Hepatocyte (in vitro differentiated cells): ENCODE data around the gene CAMSAP1.

Source experiments
- CTCF ChIP-seq: fragments of 200-600 bp; sonication (generic); IDR thresholded peaks from 2 replicates; pipeline ENCODE4 v1.5.1; 2016; ENCODE audit warnings: antibody characterized with exemption, mild to moderate bottlenecking; ENCODE audit not compliant: poor library complexity
- EZH2 ChIP-seq: fragments of 200-600 bp; sonication (generic); IDR thresholded peaks from 2 replicates; pipeline ENCODE4 v1.6.1; 2016; ENCODE audit warnings: antibody characterized with exemption, mild to moderate bottlenecking, borderline replicate concordance
- EZH2phosphoT487 ChIP-seq: fragments of 200-600 bp; sonication (generic); IDR thresholded peaks from one replicate; pipeline ENCODE4 v1.6.1; 2018; ENCODE audit warnings: antibody characterized with exemption, mild to moderate bottlenecking, low read depth, moderate library complexity; ENCODE audit not compliant: unreplicated experiment, severe bottlenecking

GRCh38 chr9:135864447-135865049, 42.8 kb downstream of the CAMSAP1 start:
- TF ChIP-seq CTCF = peak; percentile 79
- no peak for TF ChIP-seq EZH2
- no peak for TF ChIP-seq EZH2phosphoT487
